Mucosa of rectum (tissue), 2 donors: ENCODE measurements around the gene CD48.

Source experiments
- H3K27ac ChIP-seq, 2 donors: one replicate each; pipeline ENCODE4 v1.7.0; 2013; ENCODE audit warnings: inconsistent platforms in 2 of 2, low read depth in 2 of 2, low read length in 2 of 2
- H3K27me3 ChIP-seq, 2 donors: one replicate each; pipeline ENCODE4 v1.7.0; 2013; ENCODE audit warnings: low read length in 2 of 2; ENCODE audit not compliant: control insufficient read depth in 2 of 2, insufficient read depth in 2 of 2
- H3K36me3 ChIP-seq, 2 donors: one replicate each; pipeline ENCODE4 v1.7.0; 2013; ENCODE audit warnings: low read length in 2 of 2; ENCODE audit not compliant: control insufficient read depth in 2 of 2, insufficient read depth in 2 of 2
- H3K4me1 ChIP-seq, 2 donors: one replicate each; pipeline ENCODE4 v1.7.0; 2013; ENCODE audit warnings: low read length in 2 of 2, mild to moderate bottlenecking in 1 of 2; ENCODE audit not compliant: control insufficient read depth in 2 of 2, insufficient read depth in 2 of 2
- H3K4me3 ChIP-seq, 2 donors: one replicate each; pipeline ENCODE4 v1.7.0; 2013; ENCODE audit warnings: low read length in 2 of 2
- H3K9ac ChIP-seq, 2 donors: one replicate each; pipeline ENCODE4 v1.7.0; 2013; ENCODE audit warnings: low read length in 2 of 2, low read depth in 1 of 2, mild to moderate bottlenecking in 1 of 2
- H3K9me3 ChIP-seq, 2 donors: one replicate each; pipeline ENCODE4 v1.7.0; 2013; ENCODE audit warnings: low read length in 2 of 2; ENCODE audit not compliant: control insufficient read depth in 2 of 2
- donor health status: healthy.
- donor health status: Normal muscosa, but diverticular disease.

CD48 gene

DNA sequence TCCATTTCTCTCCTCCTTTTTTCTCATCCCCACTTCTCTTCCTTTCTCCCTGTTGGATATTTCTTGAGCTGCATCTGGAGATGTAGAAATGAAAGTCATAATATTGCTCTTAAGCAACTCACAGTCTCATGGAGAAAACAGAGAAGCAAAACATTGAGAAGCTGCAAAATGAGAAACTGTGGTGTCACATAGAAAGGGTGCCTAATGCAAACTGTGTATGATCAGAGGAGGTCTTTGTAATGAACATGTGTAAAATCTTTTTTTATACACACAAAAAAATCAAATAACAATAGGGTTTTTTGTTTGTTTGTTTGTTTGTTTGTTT, 15.7 kb upstream of the CD48 start:
- H3K4me1 ChIP-seq = peaks cover 0 to 10% of the 10 kb centered on the region in 2 donors
- no peaks in the 10 kb centered on the region for H3K9me3 ChIP-seq
- H3K9ac ChIP-seq = peak overlapping the region in 1 of 2 donors; percentile 20
- peak overlapping the region in 1 of 2 donors; percentile 75 for H3K27ac ChIP-seq
- peak overlapping the region in 1 of 2 donors; percentile 27 for H3K4me3 ChIP-seq
- H3K27me3 ChIP-seq = no peaks in the 10 kb centered on the region
- no peaks in the 10 kb centered on the region for H3K36me3 ChIP-seq

DNA sequence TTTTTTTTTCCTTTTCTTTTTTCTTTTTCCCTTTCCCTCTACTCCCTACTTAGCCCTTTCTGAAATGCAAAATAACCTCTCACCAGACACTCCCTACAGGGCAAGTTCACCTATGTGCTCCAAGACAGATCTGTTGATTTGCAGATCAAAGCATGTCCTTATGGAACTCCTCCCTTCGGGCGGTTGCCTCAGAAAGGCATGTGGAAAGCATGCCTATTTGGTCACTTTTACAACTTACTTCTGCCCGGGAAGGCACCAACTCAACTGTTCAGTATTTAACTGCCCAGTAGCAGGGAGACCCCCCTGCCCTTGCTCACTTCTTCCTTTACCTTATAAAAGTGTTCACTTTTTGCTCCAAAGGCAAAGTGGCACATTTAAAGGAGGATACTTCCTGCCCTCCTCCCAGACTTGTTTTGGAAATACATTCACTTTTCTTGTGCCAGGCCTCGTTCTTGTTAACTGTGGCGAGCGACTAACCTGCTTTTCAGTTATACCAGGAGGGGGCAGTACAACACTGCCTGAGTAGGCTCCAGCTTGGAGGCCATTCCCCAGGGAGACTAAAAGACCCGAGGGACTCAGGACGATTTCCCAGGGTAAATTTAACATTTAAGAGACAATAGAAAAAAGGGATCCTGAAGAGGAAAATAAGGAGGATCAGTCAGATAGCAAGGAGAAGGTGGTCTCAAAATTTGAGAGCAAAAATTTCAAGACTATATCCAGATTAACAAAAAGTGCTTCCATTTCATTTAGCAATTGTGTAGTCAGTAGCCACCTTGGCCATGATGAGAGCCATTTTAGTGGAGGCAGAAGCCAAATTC, 15.1 kb upstream of the CD48 start:
- no peaks in the 10 kb centered on the region for H3K27me3 ChIP-seq
- no peaks in the 10 kb centered on the region for H3K9me3 ChIP-seq
- peak overlapping the region; percentile 35 to 60 for H3K9ac ChIP-seq
- peaks cover 0 to 10% of the 10 kb centered on the region in 2 donors for H3K4me1 ChIP-seq
- H3K4me3 ChIP-seq = peak overlapping the region in 1 of 2 donors; percentile 39
- peak overlapping the region; percentile 75 to 83 for H3K27ac ChIP-seq
- no peaks in the 10 kb centered on the region for H3K36me3 ChIP-seq

DNA sequence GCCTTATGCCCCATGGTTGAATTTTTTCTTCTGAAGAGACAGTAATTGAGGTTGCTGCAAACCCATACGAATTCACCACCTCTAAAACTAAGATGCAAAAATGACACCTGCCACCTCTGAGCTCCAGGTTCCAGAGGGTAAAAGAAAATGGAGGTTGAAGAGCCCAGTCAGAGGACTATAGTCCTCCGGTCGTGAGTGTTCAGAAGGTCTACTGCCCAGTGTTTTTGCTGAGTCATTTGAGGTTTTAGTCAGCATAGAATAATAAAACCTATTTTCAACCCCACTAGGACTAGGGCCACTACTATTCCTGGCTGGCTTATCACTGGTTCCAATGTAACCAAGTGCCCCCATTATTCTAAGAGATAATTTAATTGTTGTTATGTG, 14.5 kb upstream of the CD48 start:
- H3K9ac ChIP-seq = peak overlapping the region in 1 of 2 donors; percentile 60
- H3K27ac ChIP-seq = peak overlapping the region; percentile 75 to 83

DNA sequence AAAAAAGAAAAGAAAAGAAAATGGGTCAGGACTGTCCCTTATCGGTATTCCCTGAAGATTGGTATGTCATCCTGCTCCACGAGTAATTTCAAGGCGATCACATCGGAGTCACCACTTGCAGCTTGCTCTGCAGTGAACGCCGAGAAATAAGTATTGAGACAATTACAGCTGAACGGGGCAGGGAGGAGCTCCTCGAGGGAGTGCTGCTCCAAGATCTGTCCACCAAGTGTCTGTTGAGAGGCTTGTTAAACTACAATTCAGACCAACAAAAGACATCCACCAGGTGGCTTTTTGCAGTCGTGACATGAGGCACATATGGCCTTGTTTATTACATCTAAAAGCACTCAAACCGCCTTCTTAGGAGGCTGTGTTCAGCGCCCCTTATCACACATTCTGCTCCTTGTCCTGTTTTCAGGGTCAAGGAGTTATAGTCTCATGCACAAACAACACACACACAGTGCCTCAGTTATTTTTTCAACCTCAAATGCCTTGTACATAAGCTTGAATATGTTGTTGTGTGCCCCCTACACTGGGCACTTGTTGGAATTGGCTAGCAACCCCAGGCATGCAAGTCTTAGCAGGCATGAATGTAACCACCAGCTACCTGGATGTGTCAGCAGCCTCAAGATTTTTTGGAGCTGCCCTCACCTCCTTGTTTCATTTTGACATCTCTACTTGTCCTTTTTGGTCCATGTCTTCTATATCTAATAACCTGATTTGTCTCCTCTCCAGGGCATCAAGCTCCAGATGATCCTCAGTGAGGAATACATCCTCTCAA, 13.0 kb upstream of the CD48 start:
- H3K4me1 ChIP-seq = peaks cover 0 to 10% of the 10 kb centered on the region in 2 donors
- H3K4me3 ChIP-seq = no peak overlapping the region
- no peaks in the 10 kb centered on the region for H3K9me3 ChIP-seq
- no peaks in the 10 kb centered on the region for H3K36me3 ChIP-seq
- no peak overlapping the region for H3K27ac ChIP-seq
- H3K9ac ChIP-seq = no peak overlapping the region
- H3K27me3 ChIP-seq = no peaks in the 10 kb centered on the region

More for the DNA sequence above, 14.5 kb upstream of the CD48 start:
- Histone ChIP-seq H3K27me3 (no peaks in the 10 kb centered on the region), H3K9me3 (no peaks in the 10 kb centered on the region), H3K4me1 (peaks cover 0 to 10% of the 10 kb centered on the region in 2 donors), H3K4me3 (no peak overlapping the region), H3K36me3 (no peaks in the 10 kb centered on the region)

DNA sequence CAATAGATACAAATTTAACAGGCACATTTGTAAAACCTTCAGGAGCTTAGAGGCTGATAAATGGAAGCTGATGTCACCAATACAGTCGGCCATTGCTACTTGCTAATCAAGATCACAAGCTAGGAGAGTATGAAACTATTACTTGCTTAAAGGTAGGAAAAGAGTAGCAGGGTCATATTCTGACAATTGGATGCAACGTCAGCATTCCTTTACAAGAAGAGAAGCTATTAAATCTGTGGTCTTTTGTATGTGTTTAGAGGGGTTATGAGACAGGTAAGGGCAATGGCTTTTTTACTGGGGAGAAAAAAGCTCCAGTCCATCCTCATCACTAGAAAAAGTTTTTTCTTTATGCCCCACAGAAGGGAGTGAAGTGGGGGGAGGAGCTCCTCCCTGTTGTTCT, 11.7 kb upstream of the CD48 start:
- no peaks in the 10 kb centered on the region for H3K9me3 ChIP-seq
- peaks cover 0 to 10% of the 10 kb centered on the region in 2 donors for H3K4me1 ChIP-seq

DNA sequence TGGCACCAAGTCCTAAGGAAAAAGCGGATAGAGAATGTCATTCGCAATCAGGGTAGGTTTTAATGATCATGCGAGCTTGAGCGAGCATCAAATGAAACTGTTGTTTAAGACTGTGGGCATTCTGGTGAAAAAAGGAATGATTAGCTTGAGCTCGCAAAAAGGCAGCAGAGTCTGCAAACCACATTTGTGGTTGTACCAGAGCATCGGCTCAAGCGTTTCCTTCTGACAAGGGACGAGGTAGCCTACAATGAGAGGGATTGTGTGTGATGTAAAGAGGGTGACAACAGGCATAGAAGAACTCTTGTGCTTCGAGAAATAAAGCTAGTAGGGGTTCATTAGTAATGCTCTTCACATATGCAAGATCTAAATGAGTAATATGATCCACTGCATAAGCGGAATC, 11.1 kb upstream of the CD48 start:
- Histone ChIP-seq H3K4me1 (peaks cover 0 to 10% of the 10 kb centered on the region in 2 donors), H3K27ac (no peak overlapping the region), H3K4me3 (no peak overlapping the region)

More for the DNA sequence above, 11.7 kb upstream of the CD48 start:
- H3K36me3 ChIP-seq = no peaks in the 10 kb centered on the region
- no peaks in the 10 kb centered on the region for H3K27me3 ChIP-seq
- H3K4me3 ChIP-seq = no peak overlapping the region
- H3K27ac ChIP-seq = no peak overlapping the region
- no peak overlapping the region for H3K9ac ChIP-seq

DNA sequence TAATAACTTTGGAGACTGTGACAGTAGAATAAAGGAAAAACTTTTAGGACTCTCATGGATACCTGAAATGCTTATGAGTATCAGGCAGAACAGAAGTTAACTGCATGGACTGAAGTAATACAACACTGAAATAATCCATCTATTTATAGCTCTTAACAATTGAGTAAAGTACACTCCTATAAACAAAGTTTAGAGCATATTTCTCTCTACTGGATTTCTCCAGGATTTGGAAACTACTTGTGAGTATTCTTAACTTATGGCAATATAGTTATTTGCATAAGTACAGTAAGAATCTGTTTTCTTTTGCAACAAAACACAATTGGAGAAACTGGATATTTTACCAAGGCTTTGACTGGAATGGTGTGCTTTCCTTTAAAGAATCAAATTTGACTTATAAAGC, 9.9 kb upstream of the CD48 start:
- no peaks in the 10 kb centered on the region for H3K27me3 ChIP-seq
- no peaks in the 10 kb centered on the region for H3K36me3 ChIP-seq
- peaks cover 0 to 7% of the 10 kb centered on the region in 2 donors for H3K4me1 ChIP-seq
- no peaks in the 10 kb centered on the region for H3K9me3 ChIP-seq
- H3K9ac ChIP-seq = no peak overlapping the region
- no peak overlapping the region for H3K27ac ChIP-seq
- no peak overlapping the region for H3K4me3 ChIP-seq

More for the DNA sequence above, 11.1 kb upstream of the CD48 start:
- Histone ChIP-seq H3K27me3 (no peaks in the 10 kb centered on the region), H3K9ac (no peak overlapping the region), H3K36me3 (no peaks in the 10 kb centered on the region), H3K9me3 (no peaks in the 10 kb centered on the region)

DNA sequence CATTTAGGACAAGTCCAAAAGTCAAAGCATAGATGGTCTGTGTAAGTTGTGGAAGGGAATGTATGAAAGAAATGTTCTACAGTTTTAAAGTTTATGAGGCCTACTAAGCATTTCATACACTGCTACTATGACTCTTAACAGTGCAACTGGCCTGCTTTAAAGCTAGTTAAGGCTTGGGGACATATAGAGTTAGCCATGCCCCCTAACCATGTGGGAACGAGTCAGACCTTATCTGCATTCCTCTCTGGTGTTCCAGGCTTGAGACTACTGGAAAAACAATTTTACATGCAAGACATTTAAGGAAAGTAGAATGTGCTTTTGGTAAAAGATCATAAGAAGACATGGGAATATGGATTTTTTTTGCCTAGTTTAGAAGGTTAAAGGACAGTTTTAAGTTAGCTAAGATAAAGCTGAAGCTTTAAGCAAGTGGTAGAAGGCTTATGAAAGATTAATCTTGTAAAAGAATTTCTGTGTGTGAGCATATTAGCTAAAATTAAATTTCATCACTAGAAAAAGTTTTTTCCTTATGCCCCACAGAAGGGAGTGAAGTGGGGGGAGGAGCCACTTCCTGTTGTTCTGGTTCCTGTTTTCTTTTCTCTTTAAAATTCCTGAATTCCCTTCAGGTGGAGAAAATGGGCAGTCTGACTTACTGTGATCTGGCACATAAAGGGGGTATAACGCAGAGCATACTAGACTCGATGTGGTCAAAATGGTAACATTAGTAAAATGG, 8.9 kb upstream of the CD48 start:
- Histone ChIP-seq H3K27me3 (no peaks in the 10 kb centered on the region), H3K36me3 (no peaks in the 10 kb centered on the region), H3K9me3 (no peaks in the 10 kb centered on the region), H3K4me1 (no peaks in the 10 kb centered on the region), H3K4me3 (no peak overlapping the region), H3K9ac (no peak overlapping the region), H3K27ac (no peak overlapping the region)

DNA sequence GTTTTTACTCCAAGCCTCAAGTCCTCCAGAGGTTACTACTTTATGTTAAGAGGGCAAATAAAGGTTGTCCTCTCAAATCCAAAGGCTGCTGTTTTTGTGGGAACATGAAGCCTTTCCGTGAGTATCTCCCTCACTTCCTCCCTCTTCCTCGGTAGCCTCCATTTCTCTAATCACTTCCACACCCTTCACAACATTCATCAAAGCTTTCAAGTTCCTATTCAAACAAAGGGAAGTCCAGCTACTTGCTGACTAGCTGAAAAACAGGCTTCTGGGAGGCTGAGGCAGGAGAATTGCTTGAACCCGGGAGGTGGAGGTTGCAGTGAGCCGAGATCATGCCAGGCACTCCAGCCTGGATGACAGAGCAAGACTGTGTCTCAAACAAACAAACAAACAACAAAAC, 6.6 kb upstream of the CD48 start:
- Histone ChIP-seq H3K27me3 (no peaks in the 10 kb centered on the region), H3K27ac (no peak overlapping the region), H3K4me1 (no peaks in the 10 kb centered on the region)

DNA sequence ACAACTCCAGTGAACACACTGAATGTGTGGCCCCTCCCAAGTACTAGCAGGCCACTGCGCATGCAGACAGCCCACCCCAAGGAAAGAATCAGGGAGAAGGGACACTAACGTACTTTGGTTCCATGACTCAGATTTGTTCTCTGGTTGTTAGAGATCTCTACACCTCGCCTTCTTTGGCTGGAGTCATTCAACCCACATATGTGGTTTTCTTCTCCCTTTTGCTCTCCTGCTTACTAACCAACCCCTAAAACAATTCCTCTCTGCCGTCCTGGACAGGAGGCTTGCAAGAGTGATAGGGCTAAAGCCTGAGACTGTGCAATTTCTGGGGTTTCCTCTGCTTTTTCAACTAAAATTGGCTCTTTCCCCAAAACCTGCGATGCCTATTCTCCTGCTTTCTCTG, 5.7 kb upstream of the CD48 start:
- Histone ChIP-seq H3K27ac (no peak overlapping the region), H3K36me3 (no peaks in the 10 kb centered on the region), H3K9ac (no peak overlapping the region), H3K4me1 (no peaks in the 10 kb centered on the region), H3K9me3 (no peaks in the 10 kb centered on the region), H3K27me3 (no peaks in the 10 kb centered on the region), H3K4me3 (no peak overlapping the region)

More for the DNA sequence above, 6.6 kb upstream of the CD48 start:
- H3K36me3 ChIP-seq = no peaks in the 10 kb centered on the region
- no peak overlapping the region for H3K4me3 ChIP-seq
- no peaks in the 10 kb centered on the region for H3K9me3 ChIP-seq
- no peak overlapping the region for H3K9ac ChIP-seq
